Endodermal cell (in vitro differentiated cells): ENCODE measurements around the gene BRSK2. TPM values are rescaled to one million over a fixed set of nuclear protein-coding genes. Genes with fewer than 3 reads are reported as not detected.

Experiments
- DNase-seq: peaks from one replicate; pipeline ENCODE4 v3.0.0-alpha.2; 2017
- H3K27ac ChIP-seq: 2 replicates; pipeline ENCODE4 v1.5.1; 2013; ENCODE audit warnings: mild to moderate bottlenecking, low read depth, low read length, moderate library complexity
- H3K27me3 ChIP-seq: 2 replicates; pipeline ENCODE4 v1.6.1; 2013; ENCODE audit warnings: mild to moderate bottlenecking, low read length, moderate library complexity; ENCODE audit not compliant: insufficient read depth, control insufficient read depth, poor library complexity, severe bottlenecking
- H3K36me3 ChIP-seq: 2 replicates; pipeline ENCODE4 v1.7.0; 2013; ENCODE audit warnings: mild to moderate bottlenecking, low read length, moderate library complexity; ENCODE audit not compliant: control insufficient read depth, insufficient read depth
- H3K4me1 ChIP-seq: one replicate; pipeline ENCODE4 v1.7.0; 2013; ENCODE audit warnings: low read length; ENCODE audit not compliant: control insufficient read depth, insufficient read depth
- H3K4me3 ChIP-seq: 2 replicates; pipeline ENCODE4 v1.5.1; 2013; ENCODE audit warnings: mild to moderate bottlenecking, low read length, moderate library complexity
- H3K9ac ChIP-seq: 2 replicates; pipeline ENCODE4 v1.6.1; 2013; ENCODE audit warnings: mild to moderate bottlenecking, low read length, moderate library complexity; ENCODE audit not compliant: poor library complexity, severe bottlenecking; ENCODE audit errors: extremely low read depth
- H3K9me3 ChIP-seq: 2 replicates; pipeline ENCODE4 v1.6.1; 2013; ENCODE audit warnings: mild to moderate bottlenecking, low read length, moderate library complexity; ENCODE audit not compliant: control insufficient read depth
- H3K27ac Mint-ChIP-seq: 2 replicates; pipeline ENCODE4 v1.8.0; 2020; ENCODE audit warnings: mixed read lengths
- H3K27me3 Mint-ChIP-seq: 2 replicates; pipeline ENCODE4 v1.8.0; 2021; ENCODE audit warnings: mild to moderate bottlenecking, mixed read lengths; ENCODE audit not compliant: insufficient read depth
- H3K36me3 Mint-ChIP-seq: 2 replicates; pipeline ENCODE4 v1.8.0; 2020; ENCODE audit warnings: low read depth, mixed read lengths
- H3K4me1 Mint-ChIP-seq: 2 replicates; pipeline ENCODE4 v1.8.0; 2020; ENCODE audit warnings: mixed read lengths
- H3K4me3 Mint-ChIP-seq: 2 replicates; pipeline ENCODE4 v1.8.0; 2020; ENCODE audit warnings: mild to moderate bottlenecking, moderate library complexity, mixed read lengths
- H3K9me3 Mint-ChIP-seq: 2 replicates; pipeline ENCODE4 v1.8.0; 2020; ENCODE audit warnings: mild to moderate bottlenecking, mixed read lengths
- CTCF ChIP-seq: fragments of 200-600 bp; sonication (generic); conservative IDR thresholded peaks from 2 replicates; pipeline ENCODE4 v1.5.0; 2021; ENCODE audit warnings: antibody characterized with exemption, mild to moderate bottlenecking
- WGBS, 2 experiments: methylation state at CpG; one replicate each; pipeline versions ENCODE4 v1.1.5 to v1.1.7; 2013; ENCODE audit warnings: missing lambda C conversion rate in 2 of 2, mixed read lengths in 1 of 2; ENCODE audit not compliant: insufficient coverage in 1 of 2, insufficient read length in 1 of 2; 5-methylcytosine and 5-hydroxymethylcytosine counted together
- total RNA-seq, 2 donors: library from RNA; stranded (reverse); fragmentation: NEBNext Ultra II Directional in 1 of 2; extraction: Animal tissue kit (Norgen Biotek cat#: 25700) in 1 of 2; gene quantifications; 2 replicates in 1 of 2; 3 replicates in 1 of 2; pipeline ENCODE4 v1.2.1, GENCODE V29; 2021

BRSK2 gene
- total RNA-seq, 2 donors from 2014 or later: 9.4 to 10.3 TPM

GRCh38 chr11:1469287-1469910 is 79.7 kb downstream of the BRSK2 start:
- Mint-ChIP-seq H3K9me3 (no peaks in the 10 kb centered on the region), H3K36me3 (peaks cover 6% of the 10 kb centered on the region), H3K27ac (no peak overlapping the region), H3K27me3 (no peaks in the 10 kb centered on the region), H3K4me1 (no peaks in the 10 kb centered on the region), H3K4me3 (no peak overlapping the region)
- Histone ChIP-seq H3K36me3 (no peaks in the 10 kb centered on the region), H3K27me3 (no peaks in the 10 kb centered on the region), H3K9me3 (no peaks in the 10 kb centered on the region), H3K9ac (no peak overlapping the region), H3K4me3 (no peak overlapping the region), H3K4me1 (no peaks in the 10 kb centered on the region), H3K27ac (no peak overlapping the region)
- WGBS, 2 experiments: 93 to 100% methylated on average over 6 to 19 of the region's 19 CpGs
- DNase-seq: no peak
- TF ChIP-seq CTCF: no peak

- H3K4me1 Mint-ChIP-seq: no peaks in the 10 kb centered on the region
- 95 to 96% methylated on average over 22 to 35 of the region's 35 CpGs for WGBS, 2 experiments
- no peak overlapping the region for H3K27ac Mint-ChIP-seq
- H3K36me3 Mint-ChIP-seq: peaks cover 6% of the 10 kb centered on the region
- H3K27me3 ChIP-seq: no peaks in the 10 kb centered on the region
- no peak overlapping the region for H3K4me3 Mint-ChIP-seq
- H3K4me1 ChIP-seq: no peaks in the 10 kb centered on the region
- H3K9me3 Mint-ChIP-seq: no peaks in the 10 kb centered on the region
- no peak for DNase-seq
- H3K9me3 ChIP-seq: no peaks in the 10 kb centered on the region
- H3K27me3 Mint-ChIP-seq: no peaks in the 10 kb centered on the region
- no peak overlapping the region for H3K4me3 ChIP-seq
- no peak for TF ChIP-seq CTCF
- H3K36me3 ChIP-seq: no peaks in the 10 kb centered on the region
- H3K27ac ChIP-seq: no peak overlapping the region
- no peak overlapping the region for H3K9ac ChIP-seq
Measured at GRCh38 chr11:1469911-1470680, 80.4 kb downstream of the BRSK2 start.

DNA sequence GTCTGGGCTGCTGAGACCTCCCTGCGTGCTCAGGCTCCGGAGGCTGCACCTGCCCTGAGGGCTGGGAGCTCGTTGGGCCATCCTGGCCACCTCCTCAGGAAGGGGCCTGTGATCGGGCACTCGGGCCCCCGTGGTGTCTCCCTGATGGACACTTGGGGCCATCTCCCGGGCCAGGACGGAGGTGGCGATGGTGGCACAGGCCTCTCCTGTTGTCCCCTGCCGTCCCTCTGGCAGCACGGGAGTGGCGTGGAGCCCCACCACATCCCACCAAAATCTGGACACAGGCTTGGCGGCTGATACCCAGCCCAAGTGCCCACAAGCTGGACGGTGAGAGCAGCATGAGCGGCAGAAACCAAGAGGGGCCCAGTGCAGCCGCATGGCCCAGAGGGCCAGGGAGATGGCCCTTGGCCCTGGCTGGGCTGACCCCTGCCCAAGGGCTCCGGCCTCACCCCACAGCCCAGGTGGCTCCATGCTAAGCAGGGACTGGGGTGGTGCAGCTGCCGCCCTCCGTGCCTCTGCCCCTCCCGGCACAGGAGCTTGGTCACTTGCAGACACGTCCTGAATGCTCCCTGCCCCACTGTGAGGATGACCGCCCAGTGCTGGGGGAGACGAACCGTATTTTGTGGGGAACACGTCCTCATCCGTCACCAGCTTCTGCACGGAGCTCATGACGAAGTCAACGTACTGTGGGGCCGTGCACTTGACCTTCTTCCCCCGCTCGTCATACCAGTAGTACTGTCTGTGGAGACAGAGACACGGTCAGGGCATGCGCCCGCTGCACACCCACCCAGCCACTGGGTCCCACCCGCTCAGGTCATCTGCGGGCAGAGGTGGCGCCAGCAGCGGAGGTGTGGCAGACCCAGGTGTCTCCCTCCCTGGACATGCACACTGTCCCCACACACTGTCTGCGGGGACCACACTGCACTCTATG is 81.2 kb downstream of the BRSK2 start:
- WGBS, 2 experiments: 94 to 95% methylated on average over 30 to 40 of the region's 40 CpGs
- H3K4me1 ChIP-seq: no peaks in the 10 kb centered on the region
- no peaks in the 10 kb centered on the region for H3K27me3 ChIP-seq
- H3K4me3 ChIP-seq: no peak overlapping the region
- peaks cover 8% of the 10 kb centered on the region for H3K36me3 ChIP-seq
- H3K36me3 Mint-ChIP-seq: peaks cover 7% of the 10 kb centered on the region
- H3K27ac Mint-ChIP-seq: no peak overlapping the region
- TF ChIP-seq CTCF: no peak
- no peaks in the 10 kb centered on the region for H3K9me3 ChIP-seq
- H3K9ac ChIP-seq: no peak overlapping the region
- H3K9me3 Mint-ChIP-seq: no peaks in the 10 kb centered on the region
- no peak overlapping the region for H3K4me3 Mint-ChIP-seq
- H3K4me1 Mint-ChIP-seq: no peaks in the 10 kb centered on the region
- no peaks in the 10 kb centered on the region for H3K27me3 Mint-ChIP-seq
- DNase-seq: no peak
- no peak overlapping the region for H3K27ac ChIP-seq
